Endothelial cell of umbilical vein (primary cell): ENCODE measurements around the gene NAA11. TPM values are rescaled to one million over a fixed set of nuclear protein-coding genes. Genes with fewer than 3 reads are reported as not detected.

Experiments
- BruUV-seq: library from RNA; stranded (reverse); fragments of 400-500 nt; replicated peaks from 2 replicates; lab custom pipeline; 2021; lab: Mats Ljungman, UMichigan
- CTCF ChIA-PET: fragments of 300-600, 350-600 bp; sonication (Branson Sonifier 250); formaldehyde crosslinking; loops from one replicate; lab custom pipeline; 2021; ENCODE audit warnings: antibody characterized with exemption, inconsistent platforms; lab: Charles Lee
- POLR2A ChIA-PET: fragments of 300-600, 350-600 bp; sonication (Branson Sonifier 250); formaldehyde crosslinking; loops from one replicate; lab custom pipeline; 2021; ENCODE audit warnings: antibody characterized with exemption, inconsistent platforms; lab: Charles Lee
- DNase-seq: peaks from one replicate; pipeline ENCODE4 v3.0.0-alpha.2; 2011; ENCODE audit warnings: low read depth, low spot score
- FAIRE-seq: peaks from 2 replicates; lab custom pipeline; 2011; peaks lifted over from hg19 to GRCh38; lab: Jason Lieb, UNC
- H2AFZ ChIP-seq: 2 replicates; pipeline ENCODE4 v1.6.0; 2012; ENCODE audit warnings: low read depth, low read length, control low read depth, inconsistent platforms
- H3K27ac ChIP-seq: 2 replicates; pipeline ENCODE4 v1.5.1; 2011; ENCODE audit warnings: low read depth, mild to moderate bottlenecking, control low read depth, low read length, moderate library complexity; ENCODE audit not compliant: insufficient read depth
- H3K27me3 ChIP-seq, 2 experiments: 2 replicates each; pipeline versions ENCODE4 v1.6.0 to v1.6.1; 2011; ENCODE audit warnings: low read length in 2 of 2, mixed read lengths in 1 of 2; ENCODE audit not compliant: control insufficient read depth in 2 of 2, insufficient read depth in 2 of 2
- H3K36me3 ChIP-seq, 2 experiments: 2 replicates in 1 of 2; 3 replicates in 1 of 2; pipeline ENCODE4 v1.5.1; 2011; ENCODE audit warnings: low read length in 2 of 2, mild to moderate bottlenecking in 1 of 2, moderate library complexity in 1 of 2; ENCODE audit not compliant: control insufficient read depth in 2 of 2, insufficient read depth in 2 of 2; ENCODE audit errors: extremely low read depth in 1 of 2
- H3K4me1 ChIP-seq: 3 replicates; pipeline ENCODE4 v1.5.1; 2011; ENCODE audit warnings: mild to moderate bottlenecking, low read length; ENCODE audit not compliant: control insufficient read depth, insufficient read depth; ENCODE audit errors: extremely low read depth
- H3K4me2 ChIP-seq: 2 replicates; pipeline ENCODE4 v1.6.1; 2011; ENCODE audit warnings: low read length, control low read depth, mixed read lengths; ENCODE audit not compliant: insufficient read depth
- H3K4me3 ChIP-seq, 3 experiments: fragments of 200-600 bp in 1 of 3; sonication (generic), shearing (Covaris generic) in 1 of 3; replicated peaks in 1 of 3; 2 replicates each; pipeline ENCODE4 v1.5.1; 2011 to 2016; ENCODE audit warnings: control low read depth in 3 of 3, low read length in 3 of 3, mild to moderate bottlenecking in 2 of 3, inconsistent platforms in 1 of 3, low read depth in 1 of 3, moderate library complexity in 1 of 3; ENCODE audit not compliant: insufficient read depth in 1 of 3
- H3K79me2 ChIP-seq: 2 replicates; pipeline ENCODE4 v1.6.0; 2012; ENCODE audit warnings: low read length, inconsistent platforms; ENCODE audit not compliant: control insufficient read depth, insufficient read depth
- H3K9ac ChIP-seq: replicated peaks from 2 replicates; pipeline ENCODE3; 2011; ENCODE audit warnings: low read length, control low read depth; ENCODE audit not compliant: insufficient read depth; ENCODE audit errors: extremely low read depth
- H3K9me1 ChIP-seq: replicated peaks from 3 replicates; pipeline ENCODE4 v1.6.0; 2011; ENCODE audit warnings: mild to moderate bottlenecking, low read length; ENCODE audit not compliant: control insufficient read depth, insufficient read depth; ENCODE audit errors: extremely low read depth
- H3K9me3 ChIP-seq: replicated peaks from 2 replicates; pipeline ENCODE4 v1.5.1; 2012; ENCODE audit warnings: low read length, inconsistent platforms; ENCODE audit not compliant: control insufficient read depth, insufficient read depth
- H4K20me1 ChIP-seq: replicated peaks from 2 replicates; pipeline ENCODE3; 2011; ENCODE audit warnings: mild to moderate bottlenecking, low read length; ENCODE audit not compliant: control insufficient read depth, insufficient read depth; ENCODE audit errors: extremely low read depth
- CTCF ChIP-seq, 2 donors: IDR thresholded peaks; 1 replicate in 1 of 2; 2 replicates in 1 of 2; pipeline ENCODE4 v1.5.1; 2011; ENCODE audit warnings: low read length in 2 of 2, mild to moderate bottlenecking in 2 of 2, moderate library complexity in 2 of 2, control low read depth in 1 of 2, inconsistent platforms in 1 of 2, low read depth in 1 of 2; ENCODE audit not compliant: insufficient read depth in 1 of 2; ENCODE audit errors: extremely low read depth in 1 of 2
- EZH2 ChIP-seq: IDR thresholded peaks from 2 replicates; pipeline ENCODE4 v1.6.1; 2012; ENCODE audit warnings: borderline replicate concordance, low read depth, mild to moderate bottlenecking, moderate library complexity, low read length, inconsistent platforms; ENCODE audit not compliant: severe bottlenecking
- FOS ChIP-seq: IDR thresholded peaks from 2 replicates; pipeline ENCODE4 v1.6.1; 2011; ENCODE audit warnings: mild to moderate bottlenecking, low read length, moderate library complexity, borderline replicate concordance; ENCODE audit not compliant: insufficient read depth
- GATA2 ChIP-seq: IDR thresholded peaks from 2 replicates; pipeline ENCODE4 v1.7.0; 2011; ENCODE audit warnings: low read depth, mild to moderate bottlenecking, moderate library complexity, mixed read lengths, low read length; ENCODE audit not compliant: insufficient read length, insufficient read depth
- JUN ChIP-seq: IDR thresholded peaks from 2 replicates; pipeline ENCODE4 v1.6.1; 2011; ENCODE audit warnings: borderline replicate concordance, low read depth; ENCODE audit not compliant: insufficient read length, insufficient read depth
- MAX ChIP-seq: IDR thresholded peaks from 2 replicates; pipeline ENCODE4 v1.6.1; 2011; ENCODE audit not compliant: insufficient read depth, insufficient read length
- MYC ChIP-seq: IDR thresholded peaks from one replicate; pipeline ENCODE4 v1.6.1; 2011; ENCODE audit warnings: mild to moderate bottlenecking, low read depth, low read length
- POLR2A ChIP-seq: IDR thresholded peaks from 2 replicates; pipeline ENCODE4 v1.6.1; 2012; ENCODE audit warnings: low read depth, mild to moderate bottlenecking, control low read depth, low read length
- POLR2AphosphoS5 ChIP-seq: IDR thresholded peaks from 2 replicates; pipeline ENCODE4 v1.6.1; 2012; ENCODE audit warnings: low read depth, mild to moderate bottlenecking, control low read depth, low read length, moderate library complexity; ENCODE audit not compliant: insufficient read depth
- dilution Hi-C: fragments of 300-500 bp; cut with MboI; formaldehyde crosslinking; loops from one replicate; pipeline ENCODE4 v1.15.0; 2019; ENCODE audit warnings: low sequenced_read_pairs; ENCODE audit not compliant: extremely low pct_ligation_motif_present
- intact Hi-C: fragments of 100-400 bp; cut with micrococcal nuclease; formaldehyde crosslinking; loops from one replicate; pipeline ENCODE4 v1.10.0; 2022
- polyA plus RNA-seq, 4 experiments: library from polyadenylated mRNA; depleted of rRNA in 3 of 4; stranded (reverse) in 3 of 4; unstranded in 1 of 4; fragments of >200 nt; gene quantifications; 2 replicates each; pipeline versions ENCODE4 v1.2.1 to v1.2.3, GENCODE V29; 2011 to 2012; ENCODE audit warnings: missing spikeins in 1 of 4
- total RNA-seq: library from RNA; stranded (reverse); gene quantifications from 2 replicates; pipeline ENCODE4 v1.2.3, GENCODE V29; 2021

Gene NAA11
- total and polyA plus RNA-seq, 2 donors (not counting 3 experiments of a cell fraction or from before 2014, with no cell fraction given), result not detected

GRCh38 chr4:79319975-79320374 lies 5.9 kb downstream of the NAA11 start:
- no TSS peak for BruUV-seq
- CTCF ChIA-PET, result no interaction called here

More at GRCh38 chr4:79319975-79320374, 5.9 kb downstream of the NAA11 start:
- POLR2A ChIA-PET, result no interaction called here
- Histone ChIP-seq H3K79me2 (no peaks in the 10 kb centered on the region), H3K4me2 (no peak overlapping the region), H4K20me1 (no peaks in the 10 kb centered on the region), H3K27me3 (no peaks in the 10 kb centered on the region), H3K4me3 (no peak overlapping the region), H2AFZ (no peak overlapping the region), H3K9me3 (no peaks in the 10 kb centered on the region), H3K4me1 (no peaks in the 10 kb centered on the region), H3K36me3 (no peaks in the 10 kb centered on the region), H3K9me1 (no peaks in the 10 kb centered on the region), H3K9ac (no peak overlapping the region), H3K27ac (no peak overlapping the region)
- FAIRE-seq, result no peak
- dilution Hi-C loops (no loop called here), intact Hi-C loops (no loop called here)
- DNase-seq, result no peak
- TF ChIP-seq FOS (no peak), MYC (no peak), EZH2 (no peak), POLR2AphosphoS5 (no peak), POLR2A (no peak), MAX (no peak), GATA2 (no peak), JUN (no peak), CTCF (IDR thresholded peaks at IDR 0.05; ENCODE audit: extremely low read depth in 1 of 2, insufficient read depth in 1 of 2, low read depth in 1 of 2, low read length in 2 of 2) (no peak)
